SKM-1 (cell line): ENCODE results near the gene SNAPC3.
"Not testable (repeated sequence)": the region's sequence is repeated elsewhere in the genome, so short reads cannot be mapped to it uniquely, and the experiment has no call there.

Experiments
- DNase-seq: peaks from one replicate; lab custom pipeline; 2025; ENCODE audit not compliant: unreplicated experiment; lab: John Stamatoyannopoulos, UW

SNAPC3 gene

GRCh38 chr9:15421990-15422371 is 695 bp upstream of the SNAPC3 start:
- no peak for DNase-seq

- DNase-seq: no peak
Measured at GRCh38 chr9:15423231-15423985, 732 bp downstream of the SNAPC3 start.

- no peak for DNase-seq
Measured at GRCh38 chr9:15426019-15426418, 3.3 kb downstream of the SNAPC3 start.

- DNase-seq: not testable (repeated sequence)
Measured at GRCh38 chr9:15427702-15428101, 5.0 kb downstream of the SNAPC3 start.

GRCh38 chr9:15430920-15431844 is 8.5 kb downstream of the SNAPC3 start:
- DNase-seq: no peak

GRCh38 chr9:15433191-15433590 is 10.5 kb downstream of the SNAPC3 start:
- no peak for DNase-seq

- DNase-seq: no peak
Measured at GRCh38 chr9:15433661-15434060, 11.0 kb downstream of the SNAPC3 start.

GRCh38 chr9:15438891-15439290 is 16.2 kb downstream of the SNAPC3 start:
- no peak for DNase-seq

GRCh38 chr9:15441841-15442240 is 19.2 kb downstream of the SNAPC3 start:
- DNase-seq: not testable (repeated sequence)

- DNase-seq: not testable (repeated sequence)
Measured at GRCh38 chr9:15442264-15442663, 19.6 kb downstream of the SNAPC3 start.

- DNase-seq: no peak
Measured at GRCh38 chr9:15444141-15444540, 21.5 kb downstream of the SNAPC3 start.

GRCh38 chr9:15453956-15454355 is 31.3 kb downstream of the SNAPC3 start:
- no peak for DNase-seq

GRCh38 chr9:15461056-15461455 is 38.4 kb downstream of the SNAPC3 start:
- DNase-seq: no peak

- DNase-seq: no peak
Measured at GRCh38 chr9:15461601-15462000, 38.9 kb downstream of the SNAPC3 start.

GRCh38 chr9:15468145-15468544 is 45.5 kb downstream of the SNAPC3 start:
- DNase-seq: no peak

- DNase-seq: no peak
Measured at GRCh38 chr9:15469406-15469805, 46.7 kb downstream of the SNAPC3 start.

- no peak for DNase-seq
Measured at GRCh38 chr9:15469862-15470261, 47.2 kb downstream of the SNAPC3 start.

- DNase-seq: no peak
Measured at GRCh38 chr9:15475923-15476536, 53.4 kb downstream of the SNAPC3 start.

- no peak for DNase-seq
Measured at GRCh38 chr9:15480028-15480427, 57.4 kb downstream of the SNAPC3 start.

GRCh38 chr9:15482146-15482545 is 59.5 kb downstream of the SNAPC3 start:
- DNase-seq: no peak

- no peak for DNase-seq
Measured at GRCh38 chr9:15484802-15485201, 62.1 kb downstream of the SNAPC3 start.
